Mucosa of rectum (tissue), 2 donors: ENCODE data around the gene CTSE.
A peak's percentile ranks its signal among the peaks of the same experiment; 100 is the strongest.
"Not testable (repeated sequence)": the region's sequence is repeated elsewhere in the genome, so short reads cannot be mapped to it uniquely, and the experiment has no call there.

Experiments used
- H3K27ac ChIP-seq, 2 donors: one replicate each; pipeline ENCODE4 v1.7.0; 2013; ENCODE audit warnings: inconsistent platforms in 2 of 2, low read depth in 2 of 2, low read length in 2 of 2
- H3K27me3 ChIP-seq, 2 donors: one replicate each; pipeline ENCODE4 v1.7.0; 2013; ENCODE audit warnings: low read length in 2 of 2; ENCODE audit not compliant: control insufficient read depth in 2 of 2, insufficient read depth in 2 of 2
- H3K36me3 ChIP-seq, 2 donors: one replicate each; pipeline ENCODE4 v1.7.0; 2013; ENCODE audit warnings: low read length in 2 of 2; ENCODE audit not compliant: control insufficient read depth in 2 of 2, insufficient read depth in 2 of 2
- H3K4me1 ChIP-seq, 2 donors: one replicate each; pipeline ENCODE4 v1.7.0; 2013; ENCODE audit warnings: low read length in 2 of 2, mild to moderate bottlenecking in 1 of 2; ENCODE audit not compliant: control insufficient read depth in 2 of 2, insufficient read depth in 2 of 2
- H3K4me3 ChIP-seq, 2 donors: one replicate each; pipeline ENCODE4 v1.7.0; 2013; ENCODE audit warnings: low read length in 2 of 2
- H3K9ac ChIP-seq, 2 donors: one replicate each; pipeline ENCODE4 v1.7.0; 2013; ENCODE audit warnings: low read length in 2 of 2, low read depth in 1 of 2, mild to moderate bottlenecking in 1 of 2
- H3K9me3 ChIP-seq, 2 donors: one replicate each; pipeline ENCODE4 v1.7.0; 2013; ENCODE audit warnings: low read length in 2 of 2; ENCODE audit not compliant: control insufficient read depth in 2 of 2
- donor health status: healthy.
- donor health status: Normal muscosa, but diverticular disease.

CTSE gene

GRCh38 chr1:206059355-206059915 is 35.7 kb upstream of the CTSE start:
- Histone ChIP-seq H3K27me3 (no peaks in the 10 kb centered on the region), H3K27ac (no peak overlapping the region), H3K4me3 (no peak overlapping the region), H3K36me3 (no peaks in the 10 kb centered on the region), H3K9me3 (no peaks in the 10 kb centered on the region), H3K9ac (no peak overlapping the region), H3K4me1 (no peaks in the 10 kb centered on the region)

DNA sequence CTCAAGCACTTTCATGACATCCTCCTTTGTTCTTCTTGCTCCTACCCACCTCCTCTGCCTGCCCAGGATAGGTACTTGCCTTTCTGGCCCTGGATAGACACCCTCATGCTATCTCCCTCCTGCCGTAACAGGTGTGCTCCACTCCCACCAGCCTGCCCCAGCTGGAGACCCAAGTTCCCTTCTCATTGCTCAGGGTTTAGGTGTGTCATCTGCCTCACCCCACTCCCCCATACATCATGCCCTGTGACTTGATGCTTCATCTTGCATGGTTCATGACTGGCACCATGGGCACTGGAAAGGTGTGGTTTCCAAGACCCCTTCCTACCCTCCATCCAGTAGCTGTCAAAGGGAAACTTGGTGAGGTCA is 35.2 kb upstream of the CTSE start:
- H3K36me3 ChIP-seq: no peaks in the 10 kb centered on the region
- H3K9ac ChIP-seq: no peak overlapping the region
- H3K4me3 ChIP-seq: no peak overlapping the region
- H3K4me1 ChIP-seq: no peaks in the 10 kb centered on the region
- no peaks in the 10 kb centered on the region for H3K27me3 ChIP-seq
- no peaks in the 10 kb centered on the region for H3K9me3 ChIP-seq
- H3K27ac ChIP-seq: no peak overlapping the region

GRCh38 chr1:206058289-206058926 is 34.7 kb upstream of the CTSE start:
- not testable (repeated sequence) for H3K9ac ChIP-seq

DNA sequence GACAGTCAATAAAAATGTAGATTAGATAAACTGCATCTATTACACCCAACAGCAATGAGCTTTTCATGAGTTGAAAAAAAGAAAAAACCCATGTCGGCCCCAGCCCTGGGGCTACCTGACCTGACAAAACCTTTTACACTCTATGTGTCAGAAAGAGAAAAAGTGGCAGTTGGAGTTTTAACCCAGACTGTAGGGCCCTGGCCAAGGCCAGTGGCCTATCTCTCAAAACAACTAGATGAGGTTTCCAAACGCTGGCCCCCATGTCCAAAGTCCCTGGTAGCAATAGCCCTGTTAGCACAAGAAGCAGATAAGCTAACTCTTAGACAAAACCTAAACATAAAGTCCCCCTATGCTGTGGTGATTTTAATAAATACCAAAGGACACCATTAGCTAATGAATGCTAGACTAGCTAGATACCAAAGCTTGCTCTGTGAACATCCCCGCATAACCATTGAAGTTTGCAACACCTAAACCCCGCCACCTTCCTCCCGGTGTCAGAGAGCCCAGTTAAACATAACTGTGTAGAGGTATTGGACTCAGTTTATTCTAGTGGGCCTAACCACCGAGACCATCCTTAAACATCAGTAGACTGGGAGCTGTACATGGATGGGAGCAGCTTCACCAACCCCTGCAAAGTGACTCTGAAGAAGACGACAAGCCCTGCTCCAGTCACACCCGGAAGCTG is 32.1 kb upstream of the CTSE start:
- not testable (repeated sequence) for H3K9me3 ChIP-seq, H3K36me3 ChIP-seq, H3K4me1 ChIP-seq, H3K27ac ChIP-seq, H3K27me3 ChIP-seq, H3K4me3 ChIP-seq, H3K9ac ChIP-seq

More at GRCh38 chr1:206058289-206058926, 34.7 kb upstream of the CTSE start:
- not testable (repeated sequence) for H3K9me3 ChIP-seq, H3K27me3 ChIP-seq, H3K27ac ChIP-seq, H3K36me3 ChIP-seq, H3K4me3 ChIP-seq, H3K4me1 ChIP-seq

DNA sequence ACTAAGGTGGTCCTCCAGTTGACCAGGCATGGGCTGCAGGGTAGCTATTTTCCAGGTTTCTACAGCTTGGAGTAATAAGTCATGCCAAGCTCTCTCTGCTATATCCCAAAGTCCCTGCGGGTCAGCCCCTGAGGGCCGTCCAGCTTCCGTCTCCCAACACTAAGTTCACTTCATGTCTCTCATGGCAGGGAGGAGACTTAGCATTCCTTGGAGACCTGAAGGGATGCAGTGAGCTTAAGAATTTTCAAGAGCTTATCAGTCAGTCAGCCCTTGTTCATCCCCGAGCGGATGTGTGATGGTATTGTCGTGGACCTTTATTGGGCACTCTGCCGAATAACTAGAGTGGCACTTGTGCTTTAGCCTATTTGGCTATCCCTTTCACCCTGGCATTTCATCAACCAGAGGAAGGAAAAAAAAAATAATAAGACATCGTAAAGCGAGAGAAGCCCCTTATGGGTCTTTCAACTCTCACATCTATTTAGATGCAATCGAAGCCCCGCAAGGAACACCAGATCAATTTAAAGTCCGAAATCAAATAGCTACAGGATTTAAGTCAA is 31.5 kb upstream of the CTSE start:
- H3K27ac ChIP-seq, H3K9ac ChIP-seq, H3K9me3 ChIP-seq, H3K36me3 ChIP-seq, H3K4me3 ChIP-seq, H3K4me1 ChIP-seq, H3K27me3 ChIP-seq: not testable (repeated sequence)

DNA sequence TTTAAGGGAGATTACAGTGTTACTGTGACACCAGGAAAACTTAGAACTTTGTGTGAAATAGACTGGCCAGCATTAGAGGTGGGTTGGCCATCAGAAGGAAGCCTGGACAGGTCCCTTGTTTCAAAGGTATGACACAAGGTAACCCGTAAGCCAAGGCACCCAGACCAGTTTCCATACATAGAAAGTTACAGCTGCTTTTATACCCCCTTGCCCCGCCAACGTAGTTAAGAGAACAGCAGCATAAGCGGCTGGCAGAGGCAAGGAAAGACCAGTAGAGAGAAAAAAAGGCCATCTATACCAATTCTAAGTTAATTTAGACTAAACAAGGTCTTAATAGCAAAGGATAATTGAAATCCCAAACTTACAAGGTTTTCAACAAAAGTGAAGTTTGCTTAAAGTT is 29.9 kb upstream of the CTSE start:
- H3K9ac ChIP-seq, H3K9me3 ChIP-seq, H3K27me3 ChIP-seq, H3K4me1 ChIP-seq, H3K36me3 ChIP-seq: not testable (repeated sequence)
- Histone ChIP-seq H3K4me3 (peak overlapping the region in 1 of 2 donors; percentile 37), H3K27ac (peak overlapping the region in 1 of 2 donors; percentile 61)

DNA sequence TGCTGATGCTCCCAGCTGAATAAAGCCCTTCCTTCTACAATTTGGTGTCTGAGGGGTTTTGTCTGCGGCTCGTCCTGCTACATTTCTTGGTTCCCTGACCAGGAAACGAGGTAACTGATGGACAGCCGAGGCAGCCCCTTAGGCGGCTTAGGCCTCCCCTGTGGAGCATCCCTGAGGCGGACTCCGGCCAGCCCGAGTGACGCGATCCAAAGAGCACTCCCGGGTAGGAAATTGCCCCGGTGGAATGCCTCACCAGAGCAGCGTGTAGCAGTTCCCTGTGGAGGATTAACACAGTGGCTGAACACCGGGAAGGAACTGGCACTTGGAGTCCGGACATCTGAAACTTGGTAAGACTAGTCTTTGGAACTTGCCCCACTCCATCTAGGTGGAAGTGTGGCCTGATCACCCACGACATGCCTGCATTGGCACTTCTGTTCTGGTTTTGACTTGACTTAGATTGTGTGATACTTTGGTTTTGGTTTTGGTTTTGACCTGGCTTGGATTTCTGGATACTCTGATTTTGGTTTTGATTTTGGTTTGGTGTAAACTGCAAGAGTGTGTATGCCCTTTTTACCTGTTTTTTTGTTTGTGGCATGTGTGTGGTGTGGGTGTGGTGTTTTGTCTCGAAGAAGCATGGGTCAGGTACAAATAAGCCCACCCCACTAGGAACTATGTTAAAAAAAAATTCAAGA is 29.4 kb upstream of the CTSE start, which contains the start of gene RHEX:
RHEX (plus strand) TSS at position 255 of the 692 bp plus-strand sequence. CDS start 44,656 bp downstream, outside the sequence.
- not testable (repeated sequence) for H3K36me3 ChIP-seq, H3K9me3 ChIP-seq, H3K9ac ChIP-seq, H3K4me1 ChIP-seq, H3K27me3 ChIP-seq
- peak within 1 kb of the TSS in 1 of 2 donors; percentile 37 for H3K4me3 ChIP-seq
- peak within 1 kb of the TSS in 1 of 2 donors; percentile 67 for H3K27ac ChIP-seq

DNA sequence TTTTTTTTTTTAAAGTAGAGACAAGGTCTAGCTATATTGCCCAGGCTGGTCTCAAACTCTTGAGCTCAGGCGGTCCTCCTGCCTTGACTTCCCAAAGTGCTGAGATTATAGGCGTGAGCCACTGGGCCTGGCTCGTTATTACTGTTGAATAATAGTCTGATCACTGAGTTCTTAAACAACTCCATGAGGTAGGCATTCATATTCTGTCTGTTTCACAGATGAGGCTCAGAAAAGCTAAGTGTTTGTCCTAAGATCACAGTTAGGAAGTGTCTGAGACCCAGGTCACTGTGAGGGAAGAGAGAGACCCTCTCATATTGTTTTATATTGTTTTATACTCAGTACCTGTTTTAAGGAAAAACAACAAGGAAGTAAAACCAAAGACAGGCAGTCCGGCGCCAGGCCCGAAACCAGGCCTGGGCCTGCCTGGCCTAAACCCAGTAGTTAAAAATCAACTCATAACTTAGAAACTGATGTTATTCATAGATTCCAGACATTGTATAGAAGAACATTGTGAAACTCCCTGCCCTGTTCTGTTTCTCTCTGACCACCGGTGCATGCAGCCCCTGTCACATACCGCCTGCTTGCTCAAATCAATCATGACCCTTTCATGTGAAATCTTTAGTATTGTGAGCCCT is 28.7 kb upstream of the CTSE start:
- peak overlapping the region in 1 of 2 donors; percentile 61 for H3K27ac ChIP-seq
- H3K9me3 ChIP-seq, H3K4me3 ChIP-seq, H3K36me3 ChIP-seq, H3K4me1 ChIP-seq, H3K9ac ChIP-seq, H3K27me3 ChIP-seq: not testable (repeated sequence)

- H3K4me1 ChIP-seq: peaks cover 7 to 8% of the 10 kb centered on the region in 2 donors
- H3K9me3 ChIP-seq: no peaks in the 10 kb centered on the region
- peak overlapping the region in 1 of 2 donors; percentile 61 for H3K27ac ChIP-seq
- no peak overlapping the region for H3K9ac ChIP-seq
- no peaks in the 10 kb centered on the region for H3K36me3 ChIP-seq
- no peak overlapping the region for H3K4me3 ChIP-seq
- no peaks in the 10 kb centered on the region for H3K27me3 ChIP-seq
Measured at GRCh38 chr1:206050655-206051235, 27.1 kb upstream of the CTSE start.
